Neuronal stem cell (in vitro differentiated cells): ENCODE data around the gene CCDC8.
A peak's percentile ranks its signal among the peaks of the same experiment; 100 is the strongest.
"Not testable (repeated sequence)": the region's sequence is repeated elsewhere in the genome, so short reads cannot be mapped to it uniquely, and the experiment has no call there.

Experiments
- DNase-seq: peaks from one replicate; pipeline ENCODE4 v3.0.0-alpha.2; 2013; ENCODE audit warnings: low spot score
- H2AFZ ChIP-seq: one replicate; pipeline ENCODE4 v1.6.1; 2013; ENCODE audit warnings: mild to moderate bottlenecking, low read length, inconsistent platforms
- H2AK5ac ChIP-seq: 2 replicates; pipeline ENCODE4 v1.6.1; 2013; ENCODE audit warnings: low read depth, mild to moderate bottlenecking, inconsistent platforms, low read length, moderate library complexity, mixed read lengths
- H2BK120ac ChIP-seq: 2 replicates; pipeline ENCODE4 v1.6.1; 2013; ENCODE audit warnings: low read depth, mild to moderate bottlenecking, inconsistent platforms, low read length, moderate library complexity, mixed read lengths
- H2BK12ac ChIP-seq: one replicate; pipeline ENCODE4 v1.6.1; 2013; ENCODE audit warnings: low read length, inconsistent platforms
- H2BK15ac ChIP-seq: 2 replicates; pipeline ENCODE4 v1.6.1; 2013; ENCODE audit warnings: mild to moderate bottlenecking, low read length, inconsistent platforms, mixed read lengths
- H2BK5ac ChIP-seq: one replicate; pipeline ENCODE4 v1.6.1; 2013; ENCODE audit warnings: inconsistent platforms, mild to moderate bottlenecking, low read length, moderate library complexity
- H3K14ac ChIP-seq: one replicate; pipeline ENCODE4 v1.6.1; 2013; ENCODE audit warnings: low read length, inconsistent platforms
- H3K18ac ChIP-seq: 2 replicates; pipeline ENCODE4 v1.6.1; 2013; ENCODE audit warnings: low read length, inconsistent platforms
- H3K23ac ChIP-seq: 2 replicates; pipeline ENCODE4 v1.6.1; 2013; ENCODE audit warnings: low read depth, mild to moderate bottlenecking, mixed read lengths, low read length, inconsistent platforms; ENCODE audit not compliant: poor library complexity
- H3K27ac ChIP-seq: replicated peaks from 3 replicates; pipeline ENCODE4 v1.5.1; 2013; ENCODE audit warnings: low read length, inconsistent platforms
- H3K27me3 ChIP-seq, 3 experiments: 2 replicates each; pipeline ENCODE4 v1.6.1; 2013; ENCODE audit warnings: low read length in 3 of 3, mild to moderate bottlenecking in 2 of 3, inconsistent platforms in 1 of 3, low read depth in 1 of 3, mixed read lengths in 1 of 3, moderate library complexity in 1 of 3; ENCODE audit not compliant: control insufficient read depth in 3 of 3, insufficient read depth in 3 of 3
- H3K36me3 ChIP-seq, 2 donors: replicated peaks in 1 of 2; 2 replicates each; pipeline ENCODE4 v1.6.1; 2013; ENCODE audit warnings: low read length in 2 of 2; ENCODE audit not compliant: control insufficient read depth in 2 of 2, insufficient read depth in 2 of 2
- H3K4ac ChIP-seq: 2 replicates; pipeline ENCODE4 v1.6.1; 2013; ENCODE audit warnings: inconsistent platforms, mild to moderate bottlenecking, low read length, moderate library complexity
- H3K4me1 ChIP-seq, 2 donors: 1 replicate in 1 of 2; 2 replicates in 1 of 2; pipeline ENCODE4 v1.6.1; 2013; ENCODE audit warnings: low read length in 2 of 2, low read depth in 1 of 2; ENCODE audit not compliant: control insufficient read depth in 2 of 2, insufficient read depth in 1 of 2
- H3K4me2 ChIP-seq: one replicate; pipeline ENCODE4 v1.6.1; 2013; ENCODE audit warnings: mild to moderate bottlenecking, low read length, inconsistent platforms; ENCODE audit not compliant: insufficient read depth, poor library complexity, severe bottlenecking
- H3K4me3 ChIP-seq, 2 donors: 2 replicates each; pipeline ENCODE4 v1.5.1; 2013; ENCODE audit warnings: low read length in 2 of 2, mild to moderate bottlenecking in 2 of 2, inconsistent platforms in 1 of 2, moderate library complexity in 1 of 2
- H3K79me1 ChIP-seq: one replicate; pipeline ENCODE4 v1.6.1; 2013; ENCODE audit warnings: low read depth, mild to moderate bottlenecking, inconsistent platforms, low read length, moderate library complexity
- H3K9ac ChIP-seq: one replicate; pipeline ENCODE4 v1.6.1; 2013; ENCODE audit warnings: mild to moderate bottlenecking, low read depth, low read length, inconsistent platforms; ENCODE audit not compliant: poor library complexity
- H3K9me3 ChIP-seq, 2 donors: replicated peaks in 1 of 2; 2 replicates each; pipeline versions ENCODE3 to v1.6.1; 2013; ENCODE audit warnings: low read length in 2 of 2, mild to moderate bottlenecking in 2 of 2, inconsistent platforms in 1 of 2, low read depth in 1 of 2, mixed read lengths in 1 of 2, moderate library complexity in 1 of 2; ENCODE audit not compliant: control insufficient read depth in 2 of 2, insufficient read depth in 1 of 2
- H4K8ac ChIP-seq: one replicate; pipeline ENCODE4 v1.6.1; 2013; ENCODE audit warnings: low read depth, mild to moderate bottlenecking, inconsistent platforms, low read length, moderate library complexity
- H4K91ac ChIP-seq: one replicate; pipeline ENCODE4 v1.6.1; 2013; ENCODE audit warnings: low read length, low read depth, mild to moderate bottlenecking, inconsistent platforms; ENCODE audit not compliant: poor library complexity
- WGBS, 2 donors: extraction: QIAGEN DNeasy Blood & Tissue Kit; methylation state at CpG; one replicate each; pipeline ENCODE4 v1.1.7; 2013; ENCODE audit warnings: missing lambda C conversion rate in 2 of 2, mixed read lengths in 1 of 2; ENCODE audit not compliant: insufficient read length in 2 of 2, insufficient replicate concordance in 1 of 2; ENCODE audit errors: extremely low coverage in 2 of 2; 5-methylcytosine and 5-hydroxymethylcytosine counted together

The CCDC8 gene

GRCh38 chr19:46404055-46404752 is 9.2 kb downstream of the CCDC8 start:
- WGBS, 2 donors: no CpG with 5 or more reads among the region's 36 CpGs
- Histone ChIP-seq H2AFZ (peak overlapping the region; percentile 82), H3K36me3 (peaks cover 0 to 2% of the 10 kb centered on the region in 2 donors), H4K91ac (no peak overlapping the region), H4K8ac (no peak overlapping the region), H3K4me1 (peaks cover 24 to 31% of the 10 kb centered on the region in 2 donors), H3K9me3 (peaks cover 0 to 1% of the 10 kb centered on the region in 2 donors), H3K14ac (peak overlapping the region; percentile 38), H2BK5ac (no peak overlapping the region), H3K79me1 (peaks cover 2% of the 10 kb centered on the region), H3K23ac (peak overlapping the region; percentile 91), H3K18ac (peak overlapping the region; percentile 96), H3K4me3 (peak overlapping the region; percentile 19 to 32), H2BK12ac (peak overlapping the region; percentile 82), H2BK15ac (peak overlapping the region; percentile 79), H3K27ac (no peak overlapping the region), H3K4me2 (peak overlapping the region; percentile 52), H2AK5ac (peak overlapping the region; percentile 96), H2BK120ac (peak overlapping the region; percentile 9), H3K9ac (peak overlapping the region; percentile 50), H3K27me3 (peaks cover 0 to 46% (median 2%) of the 10 kb centered on the region in 3 experiments), H3K4ac (peak overlapping the region; percentile 53)
- DNase-seq: no peak

DNA sequence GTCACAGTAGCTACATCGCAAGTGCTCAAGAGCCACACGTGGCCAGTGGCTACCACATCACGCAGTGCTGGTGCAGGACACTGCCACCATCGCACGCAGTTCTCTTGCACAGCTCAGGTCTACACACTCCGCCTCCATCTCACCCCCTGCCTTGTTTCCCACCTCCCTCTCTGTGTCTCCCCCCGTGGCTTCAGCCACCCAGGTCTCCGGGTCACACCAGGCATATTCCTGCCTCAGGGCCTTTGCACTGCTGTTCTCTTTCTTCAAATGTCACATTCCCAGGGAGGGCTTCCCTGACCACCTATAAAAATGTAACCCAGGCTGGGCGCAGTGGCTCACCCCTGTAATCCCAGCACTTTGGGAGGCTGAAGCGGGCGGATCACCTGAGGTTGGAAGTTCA is 10.6 kb downstream of the CCDC8 start:
- Histone ChIP-seq H3K4me3 (no peak overlapping the region), H3K4me2 (no peak overlapping the region), H3K23ac (no peak overlapping the region), H2BK120ac (no peak overlapping the region), H3K27me3 (peaks cover 0 to 36% (median 2%) of the 10 kb centered on the region in 3 experiments), H2BK12ac (no peak overlapping the region), H4K8ac (no peak overlapping the region), H3K18ac (no peak overlapping the region), H2AFZ (no peak overlapping the region), H3K9ac (no peak overlapping the region), H3K79me1 (peaks cover 2% of the 10 kb centered on the region), H3K9me3 (peaks cover 0 to 1% of the 10 kb centered on the region in 2 donors), H2BK15ac (no peak overlapping the region), H3K27ac (no peak overlapping the region), H2AK5ac (peak overlapping the region; percentile 81), H3K14ac (no peak overlapping the region), H3K36me3 (no peaks in the 10 kb centered on the region), H4K91ac (no peak overlapping the region), H2BK5ac (no peak overlapping the region), H3K4ac (no peak overlapping the region), H3K4me1 (peaks cover 14 to 19% of the 10 kb centered on the region in 2 donors)
- no CpG with 5 or more reads among the region's 11 CpGs for WGBS, 2 donors
- no peak for DNase-seq

GRCh38 chr19:46397801-46398479 is 15.4 kb downstream of the CCDC8 start:
- H3K14ac ChIP-seq, H3K27ac ChIP-seq, H3K23ac ChIP-seq, H3K18ac ChIP-seq, H2AFZ ChIP-seq, H2BK15ac ChIP-seq, H3K4me2 ChIP-seq, DNase-seq, H3K79me1 ChIP-seq, H2BK5ac ChIP-seq, H2BK12ac ChIP-seq, H3K4me1 ChIP-seq, H2AK5ac ChIP-seq, H3K4ac ChIP-seq, H3K4me3 ChIP-seq, H2BK120ac ChIP-seq, H3K9ac ChIP-seq, H3K9me3 ChIP-seq, H3K27me3 ChIP-seq, H4K91ac ChIP-seq, H4K8ac ChIP-seq: not testable (repeated sequence)
- no CpG with 5 or more reads among the region's 14 CpGs for WGBS, 2 donors
- peaks cover 0 to 10% of the 10 kb centered on the region in 2 donors for H3K36me3 ChIP-seq

GRCh38 chr19:46394402-46394797 is 19.0 kb downstream of the CCDC8 start:
- Histone ChIP-seq H3K27ac (no peak overlapping the region), H3K36me3 (peaks cover 15 to 45% of the 10 kb centered on the region in 2 donors), H2BK15ac (no peak overlapping the region), H4K91ac (no peak overlapping the region), H2AK5ac (no peak overlapping the region), H2AFZ (no peak overlapping the region), H3K79me1 (peaks cover 2% of the 10 kb centered on the region), H3K23ac (no peak overlapping the region), H3K9ac (no peak overlapping the region), H3K9me3 (peaks cover 2% of the 10 kb centered on the region in 2 donors), H3K27me3 (no peaks in the 10 kb centered on the region), H2BK120ac (no peak overlapping the region), H4K8ac (no peak overlapping the region), H2BK12ac (no peak overlapping the region), H3K18ac (no peak overlapping the region), H3K4me2 (no peak overlapping the region), H3K4ac (no peak overlapping the region), H3K4me1 (peaks cover 3% of the 10 kb centered on the region in 2 donors), H3K14ac (no peak overlapping the region), H3K4me3 (no peak overlapping the region), H2BK5ac (peak overlapping the region; percentile 53)
- WGBS, 2 donors: no CpG with 5 or more reads among the region's 5 CpGs
- no peak for DNase-seq
